ENCODE data around the gene CORO2A. TPM values are rescaled to one million over a fixed set of nuclear protein-coding genes. Genes with fewer than 3 reads are reported as not detected.

The CORO2A gene
- total and polyA plus RNA-seq, 2 of the 8 experiments (the other 6 are each of a cell fraction or from before 2014, with no cell fraction given), result 13.7 to 27.9 TPM

DNA sequence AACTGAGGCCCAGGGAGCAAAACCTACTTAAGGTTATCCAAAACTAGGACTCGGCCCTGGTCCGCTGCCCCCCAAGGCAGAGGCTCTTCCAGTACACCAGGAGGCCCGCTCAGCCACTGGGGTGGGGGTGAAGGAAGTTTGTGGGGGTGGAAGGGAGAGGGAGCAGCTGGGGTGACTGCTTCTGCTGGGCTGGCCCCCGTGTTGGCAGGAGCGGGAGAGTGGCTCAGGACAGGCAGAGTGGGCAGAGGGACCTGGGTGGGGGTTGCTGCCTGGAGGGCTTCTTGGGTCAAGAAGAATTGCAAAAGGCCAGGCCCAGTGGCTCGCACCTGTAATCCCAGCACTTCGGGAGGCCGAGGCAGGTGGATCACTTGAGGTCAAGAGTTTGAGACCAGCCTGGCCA is 65.2 kb downstream of the CORO2A start:
- Histone ChIP-seq H4K20me1 (replicated peaks in 1 of 2; ENCODE audit: control insufficient read depth in 1 of 2, insufficient read depth in 2 of 2, low read length in 2 of 2) (peaks cover 0 to 5% of the 10 kb centered on the region in 2 experiments), H3K79me2 (ENCODE audit: control insufficient read depth in 1 of 2, insufficient read depth in 2 of 2, low read length in 2 of 2) (no peaks in the 10 kb centered on the region), H3K9ac (replicated peaks in 1 of 4; ENCODE audit: extremely low read depth in 1 of 4, low read depth in 3 of 4, low read length in 3 of 4) (no peak overlapping the region), H3K4me1 (replicated peaks in 1 of 4; ENCODE audit: control insufficient read depth in 3 of 4, insufficient read depth in 4 of 4, low read length in 3 of 4) (no peaks in the 10 kb centered on the region; a peak in 2 of 7 replicates), H3K4ac (replicated peaks; ENCODE audit: insufficient read length, low read depth, low read length) (no peak overlapping the region), H3K79me1 (ENCODE audit: low read depth, low read length) (no peaks in the 10 kb centered on the region), H2BK5ac (ENCODE audit: low read depth, low read length) (no peak overlapping the region), H2BK12ac (ENCODE audit: low read depth, low read length) (no peak overlapping the region), H2BK120ac (replicated peaks; ENCODE audit: low read depth, low read length) (no peak overlapping the region), H3K56ac (replicated peaks; ENCODE audit: insufficient read length, low read depth, low read length) (no peak overlapping the region), H3K27me3 (replicated peaks in 1 of 4; ENCODE audit: control insufficient read depth in 3 of 4, extremely low read depth in 1 of 4, insufficient read depth in 3 of 4, low read length in 3 of 4) (no peaks in the 10 kb centered on the region), H4K8ac (ENCODE audit: extremely low read depth, insufficient read depth, low read length) (no peak overlapping the region), H3K36me3 (ENCODE audit: control insufficient read depth in 2 of 4, insufficient read depth in 4 of 4, low read length in 3 of 4) (peaks cover 0 to 4% (median 1%) of the 10 kb centered on the region in 4 experiments; a peak in 3 of 8 replicates), H3K23me2 (ENCODE audit: low read depth, low read length) (no peaks in the 10 kb centered on the region), H3K14ac (ENCODE audit: insufficient read length) (no peak overlapping the region), H3K27ac (ENCODE audit: low read depth, low read length) (no peak overlapping the region), H3K23ac (ENCODE audit: insufficient read length) (no peak overlapping the region), H3K9me3 (ENCODE audit: insufficient read depth in 2 of 2, low read depth in 1 of 2, low read length in 1 of 2) (no peaks in the 10 kb centered on the region), H3K4me3 (ENCODE audit: extremely low read depth in 1 of 4, insufficient read depth in 2 of 4, low read depth in 3 of 4, low read length in 4 of 4) (no peak overlapping the region), H3K18ac (ENCODE audit: extremely low read depth, low read length) (no peak overlapping the region), H2BK20ac (ENCODE audit: low read length) (no peak overlapping the region), H2AK5ac (ENCODE audit: low read depth, low read length) (no peak overlapping the region), H4K91ac (replicated peaks; ENCODE audit: insufficient read length, low read length) (no peak overlapping the region), H3K4me2 (ENCODE audit: insufficient read depth in 1 of 2, low read depth in 2 of 2, low read length in 2 of 2) (no peak overlapping the region), H2BK15ac (ENCODE audit: low read length) (no peak overlapping the region), H4K5ac (ENCODE audit: insufficient read length, low read depth, low read length) (no peak overlapping the region), H2AFZ (ENCODE audit: low read length) (no peak overlapping the region)
- FAIRE-seq, result no peak
- 88% methylated on average over 5 of the region's 8 CpGs; no CpG with 5 or more reads in 1 of the 2 experiments for WGBS, 2 experiments (ENCODE audit: extremely low coverage in 1 of 2, insufficient coverage in 1 of 2, insufficient read length in 1 of 2, insufficient replicate concordance in 2 of 2, low coverage in 1 of 2, low lambda C conversion rate in 2 of 2, missing lambda C conversion rate in 1 of 2)
- POLR2A ChIA-PET (ENCODE audit: partially characterized antibody), result no interaction called here
- DNase-seq (ENCODE audit: low read depth in 1 of 2, low spot score in 2 of 2), result no peak
- CTCF ChIA-PET (ENCODE audit: partially characterized antibody), result interaction anchor here (1.0 to 2.3 kb wide), 4 partner anchors 8 to 647 kb away, joined by 3 to 7 read pairs (median 3); partner anchors contain the start of gene TRIM14
- no peak for TF ChIP-seq RAD21 (IDR thresholded peaks at IDR 0.05 in 1 of 2, conservative IDR thresholded peaks at IDR 0.05 in 1 of 2; ENCODE audit: low read depth in 2 of 2, low read length in 2 of 2)
- TF ChIP-seq MAFK (IDR thresholded peaks at IDR 0.05; ENCODE audit: low read depth, low read length), result no peak
- no peak for TF ChIP-seq TCF12 (IDR thresholded peaks at IDR 0.05; ENCODE audit: low read depth, low read length)
- TF ChIP-seq KDM1A (IDR thresholded peaks at IDR 0.05; ENCODE audit: borderline replicate concordance, low read length), result no peak
- no peak for TF ChIP-seq CEBPB (IDR thresholded peaks at IDR 0.05; ENCODE audit: low read depth, low read length)
- TF ChIP-seq, protein P1, sequence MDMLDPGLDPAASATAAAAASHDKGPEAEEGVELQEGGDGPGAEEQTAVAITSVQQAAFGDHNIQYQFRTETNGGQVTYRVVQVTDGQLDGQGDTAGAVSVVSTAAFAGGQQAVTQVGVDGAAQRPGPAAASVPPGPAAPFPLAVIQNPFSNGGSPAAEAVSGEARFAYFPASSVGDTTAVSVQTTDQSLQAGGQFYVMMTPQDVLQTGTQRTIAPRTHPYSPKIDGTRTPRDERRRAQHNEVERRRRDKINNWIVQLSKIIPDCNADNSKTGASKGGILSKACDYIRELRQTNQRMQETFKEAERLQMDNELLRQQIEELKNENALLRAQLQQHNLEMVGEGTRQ (IDR thresholded peaks at IDR 0.05; ENCODE audit: low read length), result no peak
- TF ChIP-seq, protein P2, sequence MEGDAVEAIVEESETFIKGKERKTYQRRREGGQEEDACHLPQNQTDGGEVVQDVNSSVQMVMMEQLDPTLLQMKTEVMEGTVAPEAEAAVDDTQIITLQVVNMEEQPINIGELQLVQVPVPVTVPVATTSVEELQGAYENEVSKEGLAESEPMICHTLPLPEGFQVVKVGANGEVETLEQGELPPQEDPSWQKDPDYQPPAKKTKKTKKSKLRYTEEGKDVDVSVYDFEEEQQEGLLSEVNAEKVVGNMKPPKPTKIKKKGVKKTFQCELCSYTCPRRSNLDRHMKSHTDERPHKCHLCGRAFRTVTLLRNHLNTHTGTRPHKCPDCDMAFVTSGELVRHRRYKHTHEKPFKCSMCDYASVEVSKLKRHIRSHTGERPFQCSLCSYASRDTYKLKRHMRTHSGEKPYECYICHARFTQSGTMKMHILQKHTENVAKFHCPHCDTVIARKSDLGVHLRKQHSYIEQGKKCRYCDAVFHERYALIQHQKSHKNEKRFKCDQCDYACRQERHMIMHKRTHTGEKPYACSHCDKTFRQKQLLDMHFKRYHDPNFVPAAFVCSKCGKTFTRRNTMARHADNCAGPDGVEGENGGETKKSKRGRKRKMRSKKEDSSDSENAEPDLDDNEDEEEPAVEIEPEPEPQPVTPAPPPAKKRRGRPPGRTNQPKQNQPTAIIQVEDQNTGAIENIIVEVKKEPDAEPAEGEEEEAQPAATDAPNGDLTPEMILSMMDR (IDR thresholded peaks at IDR 0.05; ENCODE audit: control extremely low read depth in 1 of 3, insufficient read depth in 1 of 3, low read depth in 1 of 3, low read length in 3 of 3), result no peak
- no peak for TF ChIP-seq RXRA (IDR thresholded peaks at IDR 0.05; ENCODE audit: insufficient read depth, low read depth, low read length)
- no peak for TF ChIP-seq SP2 (IDR thresholded peaks at IDR 0.05; ENCODE audit: low read length)
- no peak for TF ChIP-seq TBP (IDR thresholded peaks at IDR 0.05; ENCODE audit: low read depth, low read length)
- TF ChIP-seq GABPA (IDR thresholded peaks at IDR 0.05; ENCODE audit: borderline replicate concordance, insufficient read depth, low read length), result no peak
